Trophoblast cell (in vitro differentiated cells and primary cell): Measurements from ENCODE around the gene SSPN.
A peak's percentile ranks its signal among the peaks of the same experiment; 100 is the strongest.

Experiments
- DNase-seq, 2 donors: peaks; one replicate each; pipeline ENCODE4 v3.0.0-alpha.2; 2016
- H2AFZ ChIP-seq: 2 replicates; pipeline ENCODE4 v1.6.1; 2013; ENCODE audit warnings: low read length, moderate library complexity, mild to moderate bottlenecking; ENCODE audit not compliant: insufficient read depth, poor library complexity
- H2AK5ac ChIP-seq: 2 replicates; pipeline ENCODE4 v1.6.1; 2013; ENCODE audit warnings: mild to moderate bottlenecking, low read length
- H2BK120ac ChIP-seq: 2 replicates; pipeline ENCODE4 v1.6.1; 2013; ENCODE audit warnings: low read length, mild to moderate bottlenecking, moderate library complexity; ENCODE audit not compliant: insufficient read depth, poor library complexity
- H2BK12ac ChIP-seq: 2 replicates; pipeline ENCODE4 v1.6.1; 2013; ENCODE audit warnings: mild to moderate bottlenecking, low read length, moderate library complexity
- H2BK5ac ChIP-seq: 2 replicates; pipeline ENCODE4 v1.6.1; 2013; ENCODE audit warnings: low read length, low read depth, moderate library complexity, mild to moderate bottlenecking; ENCODE audit not compliant: poor library complexity
- H3K14ac ChIP-seq: 2 replicates; pipeline ENCODE4 v1.6.1; 2013; ENCODE audit warnings: mild to moderate bottlenecking, low read length
- H3K18ac ChIP-seq: 2 replicates; pipeline ENCODE4 v1.6.1; 2013; ENCODE audit warnings: mild to moderate bottlenecking, low read length
- H3K23ac ChIP-seq: 2 replicates; pipeline ENCODE4 v1.6.1; 2013; ENCODE audit warnings: low read length
- H3K27ac ChIP-seq: 2 replicates; pipeline ENCODE4 v1.5.1; 2013; ENCODE audit warnings: low read depth, mild to moderate bottlenecking, inconsistent platforms, low read length, moderate library complexity
- H3K27me3 ChIP-seq: 2 replicates; pipeline ENCODE4 v1.6.1; 2013; ENCODE audit warnings: inconsistent platforms, mild to moderate bottlenecking, low read length, moderate library complexity; ENCODE audit not compliant: insufficient read depth
- H3K36me3 ChIP-seq, 2 experiments: 1 replicate in 1 of 2; 2 replicates in 1 of 2; pipeline ENCODE4 v1.6.1; 2013; ENCODE audit warnings: low read length in 2 of 2, mild to moderate bottlenecking in 2 of 2, moderate library complexity in 1 of 2; ENCODE audit not compliant: insufficient read depth in 2 of 2, control insufficient read depth in 1 of 2
- H3K4ac ChIP-seq: 2 replicates; pipeline ENCODE4 v1.6.1; 2013; ENCODE audit warnings: low read depth, mild to moderate bottlenecking, low read length, moderate library complexity
- H3K4me1 ChIP-seq, 2 experiments: 1 replicate in 1 of 2; 2 replicates in 1 of 2; pipeline ENCODE4 v1.6.1; 2013; ENCODE audit warnings: low read length in 2 of 2, mild to moderate bottlenecking in 2 of 2, moderate library complexity in 1 of 2; ENCODE audit not compliant: insufficient read depth in 2 of 2, control insufficient read depth in 1 of 2
- H3K4me2 ChIP-seq: 2 replicates; pipeline ENCODE4 v1.6.1; 2013; ENCODE audit warnings: inconsistent platforms, mild to moderate bottlenecking, low read length, moderate library complexity
- H3K4me3 ChIP-seq: 2 replicates; pipeline ENCODE4 v1.5.1; 2013; ENCODE audit warnings: mild to moderate bottlenecking, low read depth, low read length, inconsistent platforms
- H3K79me1 ChIP-seq: one replicate; pipeline ENCODE4 v1.6.1; 2013; ENCODE audit warnings: low read length
- H3K79me2 ChIP-seq: 2 replicates; pipeline ENCODE4 v1.6.1; 2013; ENCODE audit warnings: low read length, mild to moderate bottlenecking; ENCODE audit not compliant: control insufficient read depth, insufficient read depth, poor library complexity
- H3K9ac ChIP-seq: 2 replicates; pipeline ENCODE4 v1.6.1; 2013; ENCODE audit warnings: mild to moderate bottlenecking, low read length
- H3K9me3 ChIP-seq: 2 replicates; pipeline ENCODE4 v1.6.1; 2013; ENCODE audit warnings: low read depth, mild to moderate bottlenecking, control low read depth, inconsistent platforms, low read length; ENCODE audit not compliant: insufficient read depth
- H4K12ac ChIP-seq: 2 replicates; pipeline ENCODE4 v1.6.1; 2013; ENCODE audit warnings: low read depth, mild to moderate bottlenecking, low read length, moderate library complexity
- H4K8ac ChIP-seq: 2 replicates; pipeline ENCODE4 v1.6.1; 2013; ENCODE audit warnings: low read depth, mild to moderate bottlenecking, low read length, moderate library complexity
- H4K91ac ChIP-seq: one replicate; pipeline ENCODE4 v1.6.1; 2013; ENCODE audit warnings: low read depth, mild to moderate bottlenecking, low read length, moderate library complexity
- WGBS: extraction: QIAGEN DNeasy Blood & Tissue Kit; methylation state at CpG from one replicate; pipeline ENCODE4 v1.1.7; 2013; ENCODE audit warnings: missing lambda C conversion rate; ENCODE audit not compliant: insufficient read length, insufficient coverage; ENCODE audit errors: extremely low coverage; 5-methylcytosine and 5-hydroxymethylcytosine counted together

SSPN gene

DNA sequence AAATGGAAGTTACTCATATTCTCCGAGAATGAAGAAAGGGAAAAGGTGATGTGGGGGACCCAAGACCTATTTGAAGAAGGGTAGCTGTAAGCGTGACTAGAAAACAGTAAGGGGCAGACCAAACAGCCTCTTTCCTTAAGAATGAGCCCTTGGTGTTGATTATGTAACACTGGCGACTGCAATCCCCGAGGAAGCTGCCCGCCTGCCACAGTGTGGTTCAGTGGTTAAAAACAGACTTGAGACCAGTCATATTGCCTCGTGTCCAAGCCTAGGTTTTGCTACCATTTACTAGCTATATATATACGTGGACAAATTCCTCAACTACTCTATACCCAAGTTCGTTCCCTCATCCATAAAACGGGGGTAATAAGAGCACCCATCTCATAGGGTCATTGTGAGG lies 49.1 kb downstream of the SSPN start:
- H3K9ac ChIP-seq = no peak overlapping the region
- no CpG with 5 or more reads among the region's 9 CpGs for WGBS
- peaks cover 3 to 9% of the 10 kb centered on the region in 2 experiments for H3K4me1 ChIP-seq
- no peaks in the 10 kb centered on the region for H3K79me1 ChIP-seq
- H4K91ac ChIP-seq = no peak overlapping the region
- H4K12ac ChIP-seq = no peak overlapping the region
- no peak overlapping the region for H3K23ac ChIP-seq
- no peak overlapping the region for H2AK5ac ChIP-seq
- H2BK12ac ChIP-seq = no peak overlapping the region
- H3K14ac ChIP-seq = no peak overlapping the region
- peaks cover 3% of the 10 kb centered on the region for H3K9me3 ChIP-seq
- no peak overlapping the region for H3K4ac ChIP-seq
- H3K18ac ChIP-seq = no peak overlapping the region
- no peak for DNase-seq
- no peak overlapping the region for H2BK120ac ChIP-seq
- H3K36me3 ChIP-seq = no peaks in the 10 kb centered on the region
- H3K27ac ChIP-seq = no peak overlapping the region
- H3K4me2 ChIP-seq = no peak overlapping the region
- no peak overlapping the region for H4K8ac ChIP-seq
- H3K27me3 ChIP-seq = no peaks in the 10 kb centered on the region
- H2AFZ ChIP-seq = no peak overlapping the region
- H2BK5ac ChIP-seq = no peak overlapping the region
- H3K79me2 ChIP-seq = no peaks in the 10 kb centered on the region
- H3K4me3 ChIP-seq = no peak overlapping the region

DNA sequence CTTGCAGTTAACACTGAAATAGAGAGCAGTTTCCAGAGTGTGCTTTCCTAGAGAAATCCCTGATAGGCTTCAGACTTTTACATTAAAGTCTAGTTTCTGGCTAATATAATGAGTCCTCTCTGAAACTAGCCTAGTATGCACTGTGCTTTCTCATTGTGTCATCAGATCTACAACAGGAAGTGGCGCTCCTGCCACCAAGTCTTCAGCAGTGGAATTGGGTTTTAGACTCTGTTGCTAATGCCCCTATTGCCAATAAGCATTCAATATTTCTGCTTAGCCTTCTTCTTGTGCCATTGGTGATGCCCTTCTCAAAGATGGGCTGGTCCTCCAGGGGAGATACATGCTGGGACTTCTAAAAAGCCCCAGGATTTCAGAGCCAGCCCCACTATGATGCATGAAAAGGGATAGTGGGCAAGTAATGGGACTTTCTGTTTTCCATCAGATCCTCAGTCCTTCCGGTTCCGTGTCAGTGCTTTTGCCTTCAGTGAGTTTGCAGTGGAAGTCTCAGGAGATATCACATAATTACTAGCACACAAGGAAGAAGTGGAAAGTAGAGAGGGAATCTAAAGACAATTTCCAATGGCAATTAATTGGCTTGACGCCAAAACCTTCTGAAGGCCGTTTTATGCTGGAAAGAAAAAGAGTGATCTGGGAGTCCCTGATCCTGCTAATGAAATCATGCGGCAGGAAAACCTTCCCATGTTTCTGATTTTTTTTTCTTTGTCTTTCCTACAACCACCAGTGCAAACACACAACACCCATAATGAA lies 50.0 kb downstream of the SSPN start:
- Histone ChIP-seq H3K4me3 (no peak overlapping the region), H2BK120ac (no peak overlapping the region), H3K23ac (no peak overlapping the region), H3K18ac (no peak overlapping the region), H4K12ac (no peak overlapping the region), H3K4me2 (no peak overlapping the region), H3K36me3 (no peaks in the 10 kb centered on the region), H4K91ac (no peak overlapping the region), H3K27me3 (no peaks in the 10 kb centered on the region), H3K9me3 (peaks cover 3% of the 10 kb centered on the region), H2AK5ac (no peak overlapping the region), H3K27ac (no peak overlapping the region), H3K4ac (no peak overlapping the region), H2AFZ (no peak overlapping the region), H2BK5ac (no peak overlapping the region), H3K14ac (no peak overlapping the region), H4K8ac (no peak overlapping the region), H3K9ac (no peak overlapping the region), H3K4me1 (peaks cover 3 to 9% of the 10 kb centered on the region in 2 experiments), H3K79me1 (no peaks in the 10 kb centered on the region), H3K79me2 (no peaks in the 10 kb centered on the region), H2BK12ac (no peak overlapping the region)
- no CpG with 5 or more reads among the region's 6 CpGs for WGBS
- no peak for DNase-seq

DNA sequence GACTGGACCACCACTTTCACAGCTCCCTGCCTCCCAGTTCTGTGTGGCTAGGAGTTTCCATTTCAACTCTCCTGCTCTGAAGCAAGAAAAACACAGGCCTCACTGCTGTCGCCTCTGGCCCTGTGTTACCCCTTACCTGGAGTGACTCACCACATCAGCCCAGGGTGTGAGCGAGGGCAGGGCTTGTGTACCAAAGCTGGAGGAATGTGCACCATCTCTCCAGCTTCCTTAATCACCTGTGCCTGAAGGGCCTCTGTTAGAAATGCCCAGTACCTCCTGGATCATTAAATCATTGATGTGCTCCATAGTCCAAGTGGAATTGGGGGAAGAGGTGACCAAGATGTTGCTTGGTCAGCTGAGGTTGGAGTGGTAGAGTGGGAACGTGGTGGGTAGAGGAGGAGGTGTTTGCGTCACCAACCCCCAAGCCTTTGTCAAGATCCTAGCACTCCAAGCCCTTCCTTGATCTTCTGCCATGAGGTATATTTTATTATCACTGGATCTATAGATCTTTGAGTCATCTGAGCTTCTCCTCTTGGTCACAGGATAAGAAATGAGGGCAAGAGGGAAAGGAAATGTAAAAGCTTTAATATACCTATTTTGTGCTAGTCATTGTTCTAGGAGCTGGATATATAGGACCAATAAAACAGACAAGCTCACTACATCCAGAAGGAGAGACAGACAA lies 51.3 kb downstream of the SSPN start:
- no peak overlapping the region for H4K8ac ChIP-seq
- no peak overlapping the region for H2AK5ac ChIP-seq
- no peak overlapping the region for H3K27ac ChIP-seq
- WGBS = no CpG with 5 or more reads among the region's 4 CpGs
- peaks cover 3% of the 10 kb centered on the region for H3K9me3 ChIP-seq
- no peak overlapping the region for H3K14ac ChIP-seq
- H2BK120ac ChIP-seq = no peak overlapping the region
- H3K4ac ChIP-seq = no peak overlapping the region
- H4K91ac ChIP-seq = no peak overlapping the region
- H3K23ac ChIP-seq = no peak overlapping the region
- no peaks in the 10 kb centered on the region for H3K79me1 ChIP-seq
- H3K4me2 ChIP-seq = no peak overlapping the region
- no peak overlapping the region for H2BK5ac ChIP-seq
- no peak overlapping the region for H2BK12ac ChIP-seq
- H3K9ac ChIP-seq = no peak overlapping the region
- no peak overlapping the region for H3K4me3 ChIP-seq
- H3K27me3 ChIP-seq = no peaks in the 10 kb centered on the region
- DNase-seq = peak; percentile 76 to 77
- peaks cover 3 to 9% of the 10 kb centered on the region in 2 experiments for H3K4me1 ChIP-seq
- H4K12ac ChIP-seq = no peak overlapping the region
- H3K79me2 ChIP-seq = no peaks in the 10 kb centered on the region
- no peaks in the 10 kb centered on the region for H3K36me3 ChIP-seq
- H2AFZ ChIP-seq = no peak overlapping the region
- H3K18ac ChIP-seq = no peak overlapping the region

DNA sequence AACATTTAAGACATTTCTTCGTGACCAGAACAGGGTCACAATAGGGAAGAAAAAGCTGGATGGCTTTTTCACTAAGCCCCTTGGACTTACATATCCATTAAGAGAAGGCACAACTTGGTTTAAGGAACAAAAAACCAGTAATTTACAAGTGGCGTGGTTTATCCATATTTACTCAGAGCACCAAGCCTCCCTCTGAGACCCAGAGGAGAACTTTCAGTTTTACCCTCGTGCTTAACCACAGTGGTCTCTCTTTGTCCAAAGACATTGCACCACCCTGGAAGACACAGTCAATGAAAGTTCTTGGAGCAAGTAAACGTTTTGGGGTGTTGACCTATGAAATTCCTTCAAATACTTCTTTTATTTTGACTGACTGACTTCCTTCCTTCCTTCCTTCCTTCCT lies 52.5 kb downstream of the SSPN start:
- H3K14ac ChIP-seq = no peak overlapping the region
- no peaks in the 10 kb centered on the region for H3K79me2 ChIP-seq
- H4K12ac ChIP-seq = no peak overlapping the region
- H2BK5ac ChIP-seq = no peak overlapping the region
- peaks cover 3 to 9% of the 10 kb centered on the region in 2 experiments for H3K4me1 ChIP-seq
- H3K4me3 ChIP-seq = no peak overlapping the region
- H3K36me3 ChIP-seq = no peaks in the 10 kb centered on the region
- no peak overlapping the region for H4K91ac ChIP-seq
- no peak overlapping the region for H3K4ac ChIP-seq
- H3K9ac ChIP-seq = no peak overlapping the region
- no peak overlapping the region for H4K8ac ChIP-seq
- H3K9me3 ChIP-seq = peaks cover 3% of the 10 kb centered on the region
- no peaks in the 10 kb centered on the region for H3K27me3 ChIP-seq
- no peak overlapping the region for H2BK120ac ChIP-seq
- no peak for DNase-seq
- no peak overlapping the region for H2BK12ac ChIP-seq
- no peak overlapping the region for H3K27ac ChIP-seq
- WGBS = no CpG with 5 or more reads among the region's 4 CpGs
- H3K23ac ChIP-seq = no peak overlapping the region
- H2AK5ac ChIP-seq = no peak overlapping the region
- H3K79me1 ChIP-seq = no peaks in the 10 kb centered on the region
- no peak overlapping the region for H2AFZ ChIP-seq
- no peak overlapping the region for H3K18ac ChIP-seq
- H3K4me2 ChIP-seq = no peak overlapping the region
